Esophagus (tissue), 2 donors: ENCODE results near the gene PTPRN. TPM values are rescaled to one million over a fixed set of nuclear protein-coding genes. Genes with fewer than 3 reads are reported as not detected.

Experiments
- H3K27ac ChIP-seq, 2 donors: one replicate each; pipeline ENCODE4 v1.5.1; 2013; ENCODE audit warnings: low read depth in 2 of 2, mild to moderate bottlenecking in 2 of 2, inconsistent platforms in 1 of 2, low read length in 1 of 2, moderate library complexity in 1 of 2
- H3K27me3 ChIP-seq, 2 donors: one replicate each; pipeline ENCODE4 v1.6.1; 2013; ENCODE audit warnings: low read length in 2 of 2, control low read depth in 1 of 2, mild to moderate bottlenecking in 1 of 2; ENCODE audit not compliant: insufficient read depth in 2 of 2, control insufficient read depth in 1 of 2
- H3K36me3 ChIP-seq, 2 donors: one replicate each; pipeline ENCODE4 v1.6.1; 2013; ENCODE audit warnings: low read length in 1 of 2; ENCODE audit not compliant: control insufficient read depth in 2 of 2, insufficient read depth in 2 of 2
- H3K4me1 ChIP-seq, 2 donors: one replicate each; pipeline ENCODE4 v1.6.1; 2013; ENCODE audit warnings: low read length in 1 of 2; ENCODE audit not compliant: control insufficient read depth in 2 of 2, insufficient read depth in 2 of 2
- H3K4me3 ChIP-seq, 2 donors: one replicate each; pipeline ENCODE4 v1.5.1; 2013; ENCODE audit warnings: low read length in 2 of 2, mild to moderate bottlenecking in 2 of 2, low read depth in 1 of 2, moderate library complexity in 1 of 2
- H3K9me3 ChIP-seq, 2 donors: one replicate each; pipeline ENCODE4 v1.6.1; 2013; ENCODE audit warnings: mild to moderate bottlenecking in 2 of 2, low read depth in 1 of 2, low read length in 1 of 2, moderate library complexity in 1 of 2; ENCODE audit not compliant: control insufficient read depth in 2 of 2, insufficient read depth in 1 of 2
- WGBS, 2 donors: extraction: QIAGEN DNeasy Blood & Tissue Kit; methylation state at CpG; one replicate each; pipeline ENCODE4 v1.1.7; 2013; 5-methylcytosine and 5-hydroxymethylcytosine counted together
- polyA plus RNA-seq, 2 donors: library from polyadenylated mRNA; stranded (reverse); fragments of 200-250 nt; gene quantifications; one replicate each; pipeline ENCODE4 v1.2.3, GENCODE V29; 2013
- donor health status: healthy with polysubstance abuse.
- donor health status: Bipolar disorder and iron deficiency.

The PTPRN gene
- polyA plus RNA-seq, 2 donors = 0.02 to 0.14 TPM

GRCh38 chr2:219335373-219335786 lies 26.2 kb upstream of the PTPRN start:
- 45 to 50% methylated on average over 5 of the region's 5 CpGs for WGBS, 2 donors
- Histone ChIP-seq H3K4me3 (no peak overlapping the region), H3K4me1 (peaks cover 0 to 3% of the 10 kb centered on the region in 2 donors), H3K36me3 (no peaks in the 10 kb centered on the region), H3K27ac (no peak overlapping the region), H3K9me3 (peaks cover 3 to 6% of the 10 kb centered on the region in 2 donors), H3K27me3 (peaks cover 0 to 5% of the 10 kb centered on the region in 2 donors)

GRCh38 chr2:219334076-219334475 lies 24.9 kb upstream of the PTPRN start:
- WGBS, 2 donors = 90 to 98% methylated on average over 2 of the region's 2 CpGs
- Histone ChIP-seq H3K27me3 (peaks cover 0 to 5% of the 10 kb centered on the region in 2 donors), H3K9me3 (peaks cover 3 to 6% of the 10 kb centered on the region in 2 donors), H3K27ac (no peak overlapping the region), H3K4me3 (no peak overlapping the region), H3K36me3 (no peaks in the 10 kb centered on the region), H3K4me1 (peaks cover 0 to 3% of the 10 kb centered on the region in 2 donors)

- no peak within 1 kb of the TSS for H3K27ac ChIP-seq
- no peaks in the 10 kb centered on the region for H3K36me3 ChIP-seq
- 10 to 13% methylated on average over 23 to 24 of the region's 24 CpGs for WGBS, 2 donors
- H3K4me3 ChIP-seq = no peak within 1 kb of the TSS
- H3K4me1 ChIP-seq = peaks cover 0 to 3% of the 10 kb centered on the region in 2 donors
- H3K27me3 ChIP-seq = peaks cover 0 to 5% of the 10 kb centered on the region in 2 donors
- peaks cover 3 to 6% of the 10 kb centered on the region in 2 donors for H3K9me3 ChIP-seq
Measured at GRCh38 chr2:219332542-219332941, 23.3 kb upstream of the PTPRN start, which contains the start of gene RESP18. Gene RESP18 (minus strand): TSS chr2:219332744.

GRCh38 chr2:219331560-219332213 lies 22.5 kb upstream of the PTPRN start:
- 20 to 21% methylated on average over 24 to 39 of the region's 39 CpGs for WGBS, 2 donors
- no peaks in the 10 kb centered on the region for H3K36me3 ChIP-seq
- peaks cover 0 to 3% of the 10 kb centered on the region in 2 donors for H3K4me1 ChIP-seq
- no peak overlapping the region for H3K4me3 ChIP-seq
- H3K27ac ChIP-seq = no peak overlapping the region
- H3K27me3 ChIP-seq = peaks cover 0 to 5% of the 10 kb centered on the region in 2 donors
- H3K9me3 ChIP-seq = peaks cover 3 to 6% of the 10 kb centered on the region in 2 donors

- Histone ChIP-seq H3K36me3 (no peaks in the 10 kb centered on the region), H3K9me3 (peaks cover 3 to 6% of the 10 kb centered on the region in 2 donors), H3K4me1 (peaks cover 0 to 3% of the 10 kb centered on the region in 2 donors), H3K4me3 (no peak overlapping the region), H3K27ac (no peak overlapping the region), H3K27me3 (peaks cover 0 to 5% of the 10 kb centered on the region in 2 donors)
- WGBS, 2 donors = 38 to 46% methylated on average over 2 of the region's 2 CpGs
Measured at GRCh38 chr2:219327719-219328118, 18.5 kb upstream of the PTPRN start.

GRCh38 chr2:219325657-219326315 lies 16.6 kb upstream of the PTPRN start:
- no peak overlapping the region for H3K4me3 ChIP-seq
- H3K27me3 ChIP-seq = no peaks in the 10 kb centered on the region
- H3K27ac ChIP-seq = no peak overlapping the region
- H3K4me1 ChIP-seq = no peaks in the 10 kb centered on the region
- H3K36me3 ChIP-seq = no peaks in the 10 kb centered on the region
- 64 to 70% methylated on average over 9 of the region's 9 CpGs for WGBS, 2 donors
- no peaks in the 10 kb centered on the region for H3K9me3 ChIP-seq

- H3K27me3 ChIP-seq = no peaks in the 10 kb centered on the region
- H3K4me3 ChIP-seq = no peak overlapping the region
- 84 to 87% methylated on average over 4 of the region's 4 CpGs for WGBS, 2 donors
Measured at GRCh38 chr2:219325136-219325535, 15.9 kb upstream of the PTPRN start.

GRCh38 chr2:219323434-219323833 lies 14.2 kb upstream of the PTPRN start:
- H3K36me3 ChIP-seq = no peaks in the 10 kb centered on the region
- no peak overlapping the region for H3K27ac ChIP-seq
- H3K4me3 ChIP-seq = no peak overlapping the region
- WGBS, 2 donors = 70 to 73% methylated on average over 4 of the region's 4 CpGs
- no peaks in the 10 kb centered on the region for H3K4me1 ChIP-seq
- H3K27me3 ChIP-seq = no peaks in the 10 kb centered on the region
- no peaks in the 10 kb centered on the region for H3K9me3 ChIP-seq

More at GRCh38 chr2:219325136-219325535, 15.9 kb upstream of the PTPRN start:
- no peaks in the 10 kb centered on the region for H3K4me1 ChIP-seq
- no peaks in the 10 kb centered on the region for H3K36me3 ChIP-seq
- H3K9me3 ChIP-seq = no peaks in the 10 kb centered on the region
- no peak overlapping the region for H3K27ac ChIP-seq

- no peaks in the 10 kb centered on the region for H3K4me1 ChIP-seq
- H3K9me3 ChIP-seq = no peaks in the 10 kb centered on the region
- H3K27me3 ChIP-seq = peaks cover 0 to 4% of the 10 kb centered on the region in 2 donors
- H3K27ac ChIP-seq = no peak overlapping the region
- 89 to 93% methylated on average over 16 of the region's 16 CpGs for WGBS, 2 donors
- H3K36me3 ChIP-seq = no peaks in the 10 kb centered on the region
- no peak overlapping the region for H3K4me3 ChIP-seq
Measured at GRCh38 chr2:219314804-219315468, 5.7 kb upstream of the PTPRN start.
